NCI-H2107 treated with DMSO at 0.1 percent for 48 hours (cell line): Measurements from ENCODE around the gene PLAC8.
"Not testable (repeated sequence)": the region's sequence is repeated elsewhere in the genome, so short reads cannot be mapped to it uniquely, and the experiment has no call there.

Experiments used
- DNase-seq: peaks from one replicate; lab custom pipeline; 2025; ENCODE audit not compliant: unreplicated experiment; lab: John Stamatoyannopoulos, UW

Gene PLAC8

DNA sequence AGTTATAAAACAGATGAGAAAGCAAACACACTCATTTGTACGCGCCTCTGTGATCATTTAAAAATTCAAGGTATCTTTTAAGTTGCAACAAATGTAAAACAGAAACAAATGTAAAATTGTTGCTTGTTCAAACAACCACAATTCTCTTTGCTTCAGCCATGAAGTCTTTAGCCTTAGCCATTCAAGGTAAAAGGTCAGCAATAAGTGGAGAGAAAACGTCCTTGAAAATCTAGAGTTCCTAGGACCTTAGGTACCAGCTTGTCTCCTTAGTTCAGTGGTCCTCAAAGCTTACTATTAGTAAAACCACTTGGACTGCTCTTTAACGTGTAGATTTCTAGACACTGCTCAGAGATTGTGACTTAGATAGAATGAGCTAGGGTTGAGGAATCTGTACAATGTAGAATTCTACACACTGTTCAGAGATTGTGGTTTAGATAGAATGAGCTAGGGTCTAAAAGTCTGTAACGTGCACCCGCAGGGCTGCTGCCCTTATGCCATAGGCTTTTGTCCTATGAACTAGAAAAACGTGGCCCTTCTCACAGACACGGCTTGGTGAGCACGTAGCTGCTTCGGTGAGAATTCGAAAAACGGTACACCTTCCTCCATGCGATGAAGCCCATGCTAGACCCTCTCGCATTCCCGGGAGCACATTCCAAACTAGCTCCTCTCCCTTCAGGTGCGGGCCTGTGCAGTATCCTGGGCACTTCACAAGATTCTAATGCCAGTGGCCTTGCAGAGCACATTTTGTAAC is 1.7 kb downstream of the PLAC8 start:
- no peak for DNase-seq

DNA sequence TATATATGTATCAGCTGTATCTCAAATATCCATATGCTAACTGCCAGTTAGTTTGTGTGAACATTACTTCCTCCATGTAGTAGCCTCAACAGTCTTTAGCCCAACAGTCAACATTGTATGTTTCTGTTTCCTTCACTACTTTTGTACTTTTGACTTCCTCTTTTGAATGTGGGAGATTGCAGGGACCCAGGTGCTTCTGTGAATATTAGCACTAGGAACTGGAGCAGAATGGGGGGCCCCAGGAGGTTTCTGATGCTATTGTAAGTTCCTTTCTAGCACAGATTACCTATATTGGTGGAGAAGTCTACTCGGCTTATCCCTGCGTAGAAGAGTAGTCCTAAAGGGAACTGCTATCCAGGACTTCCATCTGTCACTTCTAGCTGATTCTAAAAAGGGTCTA is 2.3 kb downstream of the PLAC8 start:
- DNase-seq = no peak

- DNase-seq = not testable (repeated sequence)
Observed at GRCh38 chr4:83111751-83112141, 2.8 kb downstream of the PLAC8 start.

- DNase-seq = no peak
Observed at GRCh38 chr4:83110970-83111750, 3.4 kb downstream of the PLAC8 start.

- peak; percentile 76 for DNase-seq
Observed at GRCh38 chr4:83110223-83110945, 4.1 kb downstream of the PLAC8 start.

DNA sequence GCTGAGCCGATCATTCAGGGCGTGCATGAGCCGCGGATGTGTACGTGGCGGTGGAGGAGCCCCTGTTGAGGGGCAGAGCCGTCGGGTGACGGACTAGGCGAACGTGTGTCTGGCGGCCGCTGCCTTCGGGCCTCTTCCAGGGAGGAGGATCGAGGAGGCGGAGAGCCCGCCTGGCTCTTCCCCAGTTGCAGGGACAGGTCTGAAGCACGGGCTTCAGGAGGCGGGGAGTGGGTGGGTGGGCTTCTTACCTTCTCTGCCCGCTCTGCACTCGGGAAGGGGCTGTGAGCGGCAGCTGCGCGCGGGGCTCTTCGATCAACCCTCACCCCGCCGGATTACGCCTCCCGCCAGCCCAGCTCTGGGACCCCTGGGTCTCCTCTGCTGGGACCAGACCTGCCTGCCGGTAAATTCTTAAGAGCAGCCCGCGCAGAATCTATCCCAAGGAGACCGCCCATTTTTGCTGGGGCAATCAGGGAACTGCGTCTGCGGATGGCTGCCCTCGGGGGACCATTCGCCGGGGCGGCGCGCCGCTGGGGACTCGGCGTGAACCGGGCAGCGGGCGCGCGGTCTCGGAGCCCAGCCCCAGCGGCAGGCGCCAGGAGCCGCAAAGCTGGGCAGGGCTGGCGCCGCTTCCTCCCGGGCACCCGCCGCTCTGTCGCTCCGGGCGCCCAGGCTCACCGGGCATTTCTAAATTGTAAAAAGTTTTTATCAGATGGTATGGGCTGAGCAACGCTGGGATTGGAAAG is 4.9 kb downstream of the PLAC8 start:
- DNase-seq = no peak

- DNase-seq = no peak
Observed at GRCh38 chr4:83108101-83108861, 6.2 kb downstream of the PLAC8 start.

- DNase-seq = no peak
Observed at GRCh38 chr4:83107631-83108030, 6.9 kb downstream of the PLAC8 start.

DNA sequence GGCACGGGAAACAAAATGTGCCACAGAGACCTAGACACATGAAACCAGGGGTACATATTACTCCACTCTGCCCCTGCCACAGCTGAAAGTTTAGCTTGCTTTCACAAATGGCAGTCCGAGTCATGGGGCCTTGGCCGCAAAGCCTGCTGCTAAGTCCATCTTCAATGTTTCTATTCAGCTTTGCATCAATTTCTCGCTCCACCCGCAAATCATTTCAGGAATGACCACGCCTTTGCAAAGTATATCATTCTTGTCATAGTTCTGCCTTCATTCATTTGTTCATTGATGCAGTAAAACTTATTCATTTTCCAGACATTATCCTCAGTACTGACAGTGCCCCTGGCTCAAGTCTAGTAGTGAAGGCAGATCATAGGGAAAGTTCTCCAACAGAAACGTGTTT is 9.5 kb downstream of the PLAC8 start:
- DNase-seq = no peak

DNA sequence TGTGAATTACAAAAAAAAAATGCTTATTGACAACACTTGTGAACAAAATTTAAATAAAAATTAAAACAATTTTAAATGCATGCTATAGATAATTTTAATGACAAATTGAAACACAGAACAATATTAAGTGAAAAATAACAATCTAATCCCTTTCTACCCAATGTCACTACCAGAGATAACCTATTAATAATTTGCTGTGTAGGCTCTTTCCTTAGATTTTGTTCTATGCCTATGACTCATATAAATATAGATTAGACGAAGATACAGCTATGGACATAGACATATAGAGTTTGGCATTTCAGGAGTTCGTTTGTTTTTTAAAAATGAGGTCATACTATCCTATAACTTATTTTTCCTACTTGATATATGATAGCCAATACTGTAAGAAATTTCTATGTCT is 18.1 kb downstream of the PLAC8 start:
- no peak for DNase-seq

GRCh38 chr4:83093060-83093640 is 21.4 kb downstream of the PLAC8 start:
- DNase-seq = no peak

DNA sequence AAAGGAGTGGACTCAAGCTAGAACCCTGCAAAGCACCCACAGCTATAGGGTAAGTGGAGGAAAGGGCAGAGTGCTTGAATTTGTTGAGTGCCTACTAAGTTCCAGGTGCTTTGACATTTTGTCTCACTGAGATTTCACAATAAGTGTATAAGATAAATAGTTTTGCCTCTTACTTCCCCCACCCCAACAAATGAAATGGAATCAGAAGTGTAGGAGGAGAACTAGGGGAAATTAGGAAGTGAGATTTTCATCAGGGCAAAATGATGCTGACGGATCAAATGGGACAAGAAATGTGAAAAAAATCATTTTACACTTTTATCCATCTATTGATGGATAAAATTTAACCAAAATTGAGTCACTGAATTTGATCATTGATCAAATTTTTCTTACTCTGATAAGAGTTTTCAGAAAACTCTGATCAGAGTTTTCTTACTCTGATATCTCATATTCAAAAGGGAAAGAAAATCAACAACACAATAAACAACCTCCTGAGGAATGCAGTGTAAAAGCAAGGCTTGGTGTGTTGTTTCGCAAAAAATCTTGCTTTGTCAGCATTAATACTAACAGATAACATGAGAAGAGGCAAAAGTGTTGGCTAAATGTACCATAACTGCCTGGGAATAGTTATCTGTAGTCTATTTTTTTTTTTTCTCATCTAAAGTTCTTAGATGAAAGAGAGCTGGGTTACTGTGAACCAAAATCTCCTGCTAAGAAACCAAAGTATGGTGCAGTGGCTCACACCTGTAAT is 24.9 kb downstream of the PLAC8 start:
- no peak for DNase-seq

DNA sequence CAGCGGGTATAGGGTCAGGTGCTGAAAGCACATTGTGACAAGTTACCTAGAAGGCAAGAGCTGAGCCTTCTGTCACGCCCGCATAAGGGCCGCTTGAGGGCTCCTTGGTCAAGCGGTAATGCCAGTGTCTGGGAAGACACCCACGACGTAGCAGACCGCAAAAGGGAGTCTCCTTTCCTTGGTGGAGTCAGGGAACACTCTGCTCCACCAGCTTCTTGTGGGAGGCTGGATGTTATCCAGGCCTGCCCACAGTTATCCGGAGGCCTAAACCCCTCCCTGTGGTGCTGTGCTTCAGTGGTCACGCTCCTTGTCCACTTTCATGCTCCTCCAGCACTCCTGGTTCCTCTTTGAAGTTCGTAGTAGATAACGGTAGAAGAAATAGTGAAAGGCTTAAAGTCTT is 29.6 kb downstream of the PLAC8 start:
- not testable (repeated sequence) for DNase-seq

GRCh38 chr4:83083925-83084475 is 30.5 kb downstream of the PLAC8 start:
- no peak for DNase-seq

- DNase-seq = no peak
Observed at GRCh38 chr4:83082777-83083176, 31.8 kb downstream of the PLAC8 start.

DNA sequence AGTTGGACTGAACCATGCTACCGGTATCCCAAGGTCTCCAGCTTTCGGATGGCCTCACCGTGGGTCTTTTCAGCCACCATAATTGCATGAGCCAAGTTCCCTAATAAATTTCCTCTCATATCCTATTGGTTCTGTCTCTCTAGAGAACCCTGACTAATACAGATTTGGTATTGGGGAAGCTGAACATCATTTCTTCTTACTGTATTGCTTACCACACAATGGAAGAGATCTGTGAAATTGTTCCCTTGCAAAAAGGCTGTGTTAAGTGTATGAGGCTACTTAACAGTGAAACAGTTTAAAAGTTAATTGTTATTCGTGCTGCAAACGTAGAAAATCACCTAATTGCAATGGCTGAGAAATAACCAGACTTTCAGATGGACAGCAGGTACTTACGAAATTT is 34.0 kb downstream of the PLAC8 start:
- DNase-seq = no peak

- DNase-seq = no peak
Observed at GRCh38 chr4:83075311-83076095, 39.0 kb downstream of the PLAC8 start.

DNA sequence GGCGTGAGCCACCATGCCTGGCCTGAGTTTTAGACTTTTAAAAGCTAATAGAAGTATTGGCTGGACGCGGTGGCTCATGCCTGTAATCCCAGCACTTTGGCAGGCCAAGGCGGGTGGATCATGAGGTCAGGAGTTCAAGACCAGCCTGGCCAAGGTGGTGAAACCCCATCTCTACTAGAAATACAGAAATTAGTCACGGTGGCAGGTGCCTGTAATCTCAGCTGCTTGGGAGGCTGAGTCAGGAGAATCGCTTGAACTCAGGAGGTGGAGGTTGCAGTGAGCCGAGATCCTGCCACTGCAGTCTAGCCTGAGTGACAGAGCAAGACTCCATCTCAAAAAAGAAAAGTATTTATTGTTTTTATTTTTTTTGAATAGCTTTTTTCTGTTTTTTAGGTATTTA is 39.7 kb downstream of the PLAC8 start:
- not testable (repeated sequence) for DNase-seq
